ENCODE measurements around the gene COG7. TPM values are rescaled to one million over a fixed set of nuclear protein-coding genes. Genes with fewer than 3 reads are reported as not detected.

Gene COG7
- polyA plus RNA-seq, 1 of the 3 experiments (the other 2 are of a cell fraction) = 33.0 TPM

DNA sequence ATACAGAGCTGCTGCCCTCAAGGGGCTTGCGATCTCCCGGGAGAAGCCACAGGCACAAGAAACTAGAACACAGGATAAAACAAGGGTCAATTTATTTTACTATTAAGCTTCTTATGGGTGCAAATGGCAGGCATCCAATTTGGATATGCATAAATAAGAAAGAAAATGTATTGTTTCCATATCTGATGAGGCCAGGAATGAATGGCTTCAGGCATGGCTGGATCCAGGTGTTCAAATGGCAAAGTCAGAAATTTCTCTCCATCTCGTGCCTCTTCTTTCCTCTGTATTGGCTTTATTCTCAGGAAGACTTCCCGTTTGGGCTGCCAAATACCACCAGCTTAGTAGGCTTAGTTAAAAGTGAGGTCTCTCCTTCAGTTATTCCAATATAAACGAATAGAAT, 107.8 kb downstream of the COG7 start:
- WGBS (ENCODE audit: low lambda C conversion rate) = 25% methylated on average over 5 of the region's 5 CpGs
- no peak for DNase-seq
- Histone ChIP-seq H2AFZ (ENCODE audit: low read depth) (no peak overlapping the region), H3K27me3 (ENCODE audit: insufficient read depth) (no peaks in the 10 kb centered on the region), H3K4me1 (ENCODE audit: control insufficient read depth in 1 of 2, insufficient read depth in 2 of 2, low read depth in 1 of 2, low read length in 1 of 2) (no peaks in the 10 kb centered on the region), H3K9me3 (no peaks in the 10 kb centered on the region), H3K36me3 (replicated peaks in 1 of 2; ENCODE audit: control insufficient read depth in 1 of 2, insufficient read depth in 2 of 2, low read length in 1 of 2) (no peaks in the 10 kb centered on the region), H4K20me1 (ENCODE audit: insufficient read depth) (no peaks in the 10 kb centered on the region), H3K9ac (no peak overlapping the region), H3F3A (replicated peaks; ENCODE audit: insufficient read depth) (no peaks in the 10 kb centered on the region), H3K9me2 (no peaks in the 10 kb centered on the region), H3K4me2 (no peak overlapping the region), H3K27ac (ENCODE audit: low read depth in 2 of 2, low read length in 1 of 2) (no peak overlapping the region), H3K4me3 (ENCODE audit: low read depth in 2 of 2, low read length in 1 of 2) (no peak overlapping the region), H3K79me2 (ENCODE audit: insufficient read depth) (no peaks in the 10 kb centered on the region)
- CTCF ChIA-PET = interaction anchor here (2.9 kb wide), 1 partner anchor 90 kb away, joined by 18 read pairs; no protein-coding TSS in a partner anchor
- TF ChIP-seq SMC3 (IDR thresholded peaks at IDR 0.05; ENCODE audit: low read depth, low read length) (no peak), JUND (IDR thresholded peaks at IDR 0.05) (no peak), RCOR1 (IDR thresholded peaks at IDR 0.05; ENCODE audit: low read length) (no peak), RXRA (IDR thresholded peaks at IDR 0.05; ENCODE audit: borderline replicate concordance, low read depth) (no peak), CHD2 (IDR thresholded peaks at IDR 0.05; ENCODE audit: low read length, partially characterized antibody) (no peak), YY1 (IDR thresholded peaks at IDR 0.05; ENCODE audit: low read depth) (no peak), GATA2 (CRISPR knock-in tag; IDR thresholded peaks at IDR 0.05) (no peak)
- TF ChIP-seq, protein P1, sequence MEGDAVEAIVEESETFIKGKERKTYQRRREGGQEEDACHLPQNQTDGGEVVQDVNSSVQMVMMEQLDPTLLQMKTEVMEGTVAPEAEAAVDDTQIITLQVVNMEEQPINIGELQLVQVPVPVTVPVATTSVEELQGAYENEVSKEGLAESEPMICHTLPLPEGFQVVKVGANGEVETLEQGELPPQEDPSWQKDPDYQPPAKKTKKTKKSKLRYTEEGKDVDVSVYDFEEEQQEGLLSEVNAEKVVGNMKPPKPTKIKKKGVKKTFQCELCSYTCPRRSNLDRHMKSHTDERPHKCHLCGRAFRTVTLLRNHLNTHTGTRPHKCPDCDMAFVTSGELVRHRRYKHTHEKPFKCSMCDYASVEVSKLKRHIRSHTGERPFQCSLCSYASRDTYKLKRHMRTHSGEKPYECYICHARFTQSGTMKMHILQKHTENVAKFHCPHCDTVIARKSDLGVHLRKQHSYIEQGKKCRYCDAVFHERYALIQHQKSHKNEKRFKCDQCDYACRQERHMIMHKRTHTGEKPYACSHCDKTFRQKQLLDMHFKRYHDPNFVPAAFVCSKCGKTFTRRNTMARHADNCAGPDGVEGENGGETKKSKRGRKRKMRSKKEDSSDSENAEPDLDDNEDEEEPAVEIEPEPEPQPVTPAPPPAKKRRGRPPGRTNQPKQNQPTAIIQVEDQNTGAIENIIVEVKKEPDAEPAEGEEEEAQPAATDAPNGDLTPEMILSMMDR (IDR thresholded peaks at IDR 0.05) = no peak
- POLR2A ChIA-PET = no interaction called here

DNA sequence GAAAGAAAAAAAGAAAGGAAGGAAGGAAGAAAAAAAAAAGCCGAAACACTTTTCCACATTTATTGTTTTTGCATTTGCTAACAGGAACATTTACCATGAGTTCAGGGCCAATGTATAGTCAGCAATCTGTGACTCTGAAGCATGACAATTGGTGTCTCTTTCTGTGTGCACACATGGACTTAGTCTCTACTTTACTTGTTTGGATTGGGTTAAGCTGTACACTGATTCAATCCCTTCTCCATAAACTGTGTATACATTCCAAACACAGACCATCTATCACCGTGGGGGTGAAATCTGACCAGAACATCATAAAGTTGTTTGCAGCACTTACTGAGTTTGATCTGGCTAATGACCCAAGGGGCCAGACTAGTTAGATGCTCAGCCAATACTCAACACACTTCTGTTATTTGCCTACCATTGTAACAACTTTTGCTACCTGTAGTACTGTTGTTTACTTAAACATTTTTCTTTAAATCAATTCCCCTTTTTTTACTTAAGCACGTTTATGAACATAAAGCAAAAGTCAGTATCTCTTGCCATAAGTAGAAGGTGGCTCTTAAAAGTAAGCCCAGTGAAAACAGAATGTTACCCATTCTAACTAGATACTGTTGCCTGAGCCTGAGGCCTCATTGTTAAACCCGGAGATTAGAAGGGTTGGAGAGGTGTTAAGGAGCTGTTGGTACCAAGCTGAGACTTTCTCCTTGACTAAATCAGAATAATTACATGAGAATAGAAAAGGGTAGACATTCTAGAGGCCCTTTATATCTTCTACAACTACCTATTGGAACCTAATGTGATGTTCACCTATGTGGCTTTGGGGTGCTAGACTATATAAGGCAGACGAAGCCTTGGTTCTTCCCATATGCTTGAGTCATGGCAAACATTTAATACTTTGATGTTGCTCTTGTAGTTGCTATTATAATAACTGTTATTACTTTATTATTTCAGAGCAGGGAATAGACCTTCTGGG, 109.1 kb downstream of the COG7 start:
- ChIA-PET CTCF (no interaction called here), POLR2A (no interaction called here)
- H3K36me3 ChIP-seq (replicated peaks in 1 of 2; ENCODE audit: control insufficient read depth in 1 of 2, insufficient read depth in 2 of 2, low read length in 1 of 2) = no peaks in the 10 kb centered on the region
- H3K27me3 ChIP-seq (ENCODE audit: insufficient read depth) = no peaks in the 10 kb centered on the region
- H3K9ac ChIP-seq = no peak overlapping the region
- H3F3A ChIP-seq (replicated peaks; ENCODE audit: insufficient read depth) = no peaks in the 10 kb centered on the region
- 30% methylated on average over 5 of the region's 5 CpGs for WGBS (ENCODE audit: low lambda C conversion rate)
- no peak overlapping the region for H3K4me3 ChIP-seq (ENCODE audit: low read depth in 2 of 2, low read length in 1 of 2)
- H3K79me2 ChIP-seq (ENCODE audit: insufficient read depth) = no peaks in the 10 kb centered on the region
- H3K9me2 ChIP-seq = no peaks in the 10 kb centered on the region
- no peak for TF ChIP-seq GABPA (IDR thresholded peaks at IDR 0.05; ENCODE audit: low read depth)
- TF ChIP-seq GATA2 (CRISPR knock-in tag; IDR thresholded peaks at IDR 0.05) = no peak
- TF ChIP-seq SIN3A (IDR thresholded peaks at IDR 0.05; ENCODE audit: borderline replicate concordance, low read depth, low read length) = no peak
- no peak overlapping the region for H3K4me2 ChIP-seq
- DNase-seq = no peak
- H3K27ac ChIP-seq (ENCODE audit: low read depth in 2 of 2, low read length in 1 of 2) = no peak overlapping the region
- no peaks in the 10 kb centered on the region for H3K4me1 ChIP-seq (ENCODE audit: control insufficient read depth in 1 of 2, insufficient read depth in 2 of 2, low read depth in 1 of 2, low read length in 1 of 2)
- H2AFZ ChIP-seq (ENCODE audit: low read depth) = no peak overlapping the region
- H4K20me1 ChIP-seq (ENCODE audit: insufficient read depth) = no peaks in the 10 kb centered on the region
- no peaks in the 10 kb centered on the region for H3K9me3 ChIP-seq
